Lower lobe of right lung (tissue), 2 donors: ENCODE results near the gene TTC23. TPM values are rescaled to one million over a fixed set of nuclear protein-coding genes. Genes with fewer than 3 reads are reported as not detected.

ENCODE experiments used
- ATAC-seq, 2 donors: fragments of 200-7000 bp; cut with Tn5 transposase; one replicate each; pipeline ENCODE4 v1.9.1; 2020 to 2022; ENCODE audit warnings: mild to moderate bottlenecking in 2 of 2, moderate library complexity in 2 of 2
- DNase-seq: peaks from one replicate; pipeline ENCODE4 v3.0.0-alpha.2; 2020
- H3K27ac ChIP-seq: fragments of 200-600 bp; one replicate; pipeline ENCODE4 v1.8.0; 2022
- H3K27me3 ChIP-seq: fragments of 200-600 bp; one replicate; pipeline ENCODE4 v1.8.0; 2022; ENCODE audit warnings: low read depth
- H3K36me3 ChIP-seq: fragments of 200-600 bp; one replicate; pipeline ENCODE4 v1.8.0; 2022; ENCODE audit warnings: mild to moderate bottlenecking
- H3K4me1 ChIP-seq: fragments of 200-600 bp; one replicate; pipeline ENCODE4 v1.8.0; 2022
- H3K4me3 ChIP-seq: fragments of 200-600 bp; one replicate; pipeline ENCODE4 v1.8.0; 2022; ENCODE audit warnings: mild to moderate bottlenecking
- H3K9me3 ChIP-seq: fragments of 200-600 bp; one replicate; pipeline ENCODE4 v1.8.0; 2022
- intact Hi-C: fragments of 100-400 bp; cut with DNase I; formaldehyde crosslinking; loops from one replicate; pipeline ENCODE4 v1.11.0; 2022
- total RNA-seq: library from RNA; stranded (reverse); fragmentation: NEBNext Ultra II Directional; extraction: Animal tissue kit (Norgen Biotek cat#: 25700); gene quantifications from one replicate; pipeline ENCODE4 v1.2.1, GENCODE V29; 2021
- TF ChIP-seq, protein P1 (sequence below): fragments of 200-600 bp; IDR thresholded peaks from one replicate; pipeline ENCODE4 v1.8.0; 2022; ENCODE audit warnings: antibody characterized with exemption, mild to moderate bottlenecking
- donor health status: DM: no; HTN: yes; CAD: no; lungs with severe emphysema.

TTC23 gene
- total RNA-seq, 1 donor from 2014 or later: 16.4 TPM

- Histone ChIP-seq H3K27me3 (no peaks in the 10 kb centered on the region), H3K4me1 (peaks cover 7% of the 10 kb centered on the region), H3K4me3 (no peak overlapping the region), H3K9me3 (no peaks in the 10 kb centered on the region), H3K27ac (no peak overlapping the region), H3K36me3 (peaks cover 9% of the 10 kb centered on the region)
- intact Hi-C loops: no loop called here
- TF ChIP-seq, protein P1, sequence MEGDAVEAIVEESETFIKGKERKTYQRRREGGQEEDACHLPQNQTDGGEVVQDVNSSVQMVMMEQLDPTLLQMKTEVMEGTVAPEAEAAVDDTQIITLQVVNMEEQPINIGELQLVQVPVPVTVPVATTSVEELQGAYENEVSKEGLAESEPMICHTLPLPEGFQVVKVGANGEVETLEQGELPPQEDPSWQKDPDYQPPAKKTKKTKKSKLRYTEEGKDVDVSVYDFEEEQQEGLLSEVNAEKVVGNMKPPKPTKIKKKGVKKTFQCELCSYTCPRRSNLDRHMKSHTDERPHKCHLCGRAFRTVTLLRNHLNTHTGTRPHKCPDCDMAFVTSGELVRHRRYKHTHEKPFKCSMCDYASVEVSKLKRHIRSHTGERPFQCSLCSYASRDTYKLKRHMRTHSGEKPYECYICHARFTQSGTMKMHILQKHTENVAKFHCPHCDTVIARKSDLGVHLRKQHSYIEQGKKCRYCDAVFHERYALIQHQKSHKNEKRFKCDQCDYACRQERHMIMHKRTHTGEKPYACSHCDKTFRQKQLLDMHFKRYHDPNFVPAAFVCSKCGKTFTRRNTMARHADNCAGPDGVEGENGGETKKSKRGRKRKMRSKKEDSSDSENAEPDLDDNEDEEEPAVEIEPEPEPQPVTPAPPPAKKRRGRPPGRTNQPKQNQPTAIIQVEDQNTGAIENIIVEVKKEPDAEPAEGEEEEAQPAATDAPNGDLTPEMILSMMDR: no peak
- ATAC-seq (no peak), DNase-seq (no peak)
These were observed 102.7 kb downstream of the TTC23 start for GRCh38 chr15:99146661-99147060.

GRCh38 chr15:99145778-99146177, 103.6 kb downstream of the TTC23 start:
- peaks cover 7% of the 10 kb centered on the region for H3K4me1 ChIP-seq
- ATAC-seq: no peak
- no peak for DNase-seq
- H3K27me3 ChIP-seq: no peaks in the 10 kb centered on the region
- no peak overlapping the region for H3K4me3 ChIP-seq
- peaks cover 9% of the 10 kb centered on the region for H3K36me3 ChIP-seq
- H3K27ac ChIP-seq: no peak overlapping the region
- intact Hi-C loops: no loop called here
- TF ChIP-seq, protein P1: no peak
- H3K9me3 ChIP-seq: no peaks in the 10 kb centered on the region

DNA sequence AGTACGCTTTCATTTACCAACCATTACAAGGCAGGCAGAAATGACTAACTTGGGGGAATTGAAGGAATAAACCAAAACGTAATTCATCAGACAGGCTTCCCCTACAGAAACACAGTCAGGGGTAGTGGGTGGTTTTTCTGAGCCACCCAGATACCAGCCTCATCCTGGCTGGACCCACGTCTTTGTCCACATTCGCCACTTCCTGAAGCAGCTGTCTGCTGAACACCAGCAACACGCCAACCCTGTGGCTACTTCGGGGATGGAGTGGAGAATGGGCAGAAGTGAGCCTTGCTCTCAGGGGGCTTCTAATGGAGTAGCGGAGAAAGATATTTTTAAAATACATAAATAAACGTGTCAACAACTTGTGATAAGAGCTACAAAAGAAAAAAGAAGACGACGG, 104.4 kb downstream of the TTC23 start:
- H3K27ac ChIP-seq: no peak overlapping the region
- H3K36me3 ChIP-seq: peaks cover 9% of the 10 kb centered on the region
- no peak for ATAC-seq
- no peaks in the 10 kb centered on the region for H3K9me3 ChIP-seq
- peaks cover 7% of the 10 kb centered on the region for H3K4me1 ChIP-seq
- no peak for DNase-seq
- TF ChIP-seq, protein P1: no peak
- intact Hi-C loops: no loop called here
- H3K27me3 ChIP-seq: no peaks in the 10 kb centered on the region
- H3K4me3 ChIP-seq: no peak overlapping the region

DNA sequence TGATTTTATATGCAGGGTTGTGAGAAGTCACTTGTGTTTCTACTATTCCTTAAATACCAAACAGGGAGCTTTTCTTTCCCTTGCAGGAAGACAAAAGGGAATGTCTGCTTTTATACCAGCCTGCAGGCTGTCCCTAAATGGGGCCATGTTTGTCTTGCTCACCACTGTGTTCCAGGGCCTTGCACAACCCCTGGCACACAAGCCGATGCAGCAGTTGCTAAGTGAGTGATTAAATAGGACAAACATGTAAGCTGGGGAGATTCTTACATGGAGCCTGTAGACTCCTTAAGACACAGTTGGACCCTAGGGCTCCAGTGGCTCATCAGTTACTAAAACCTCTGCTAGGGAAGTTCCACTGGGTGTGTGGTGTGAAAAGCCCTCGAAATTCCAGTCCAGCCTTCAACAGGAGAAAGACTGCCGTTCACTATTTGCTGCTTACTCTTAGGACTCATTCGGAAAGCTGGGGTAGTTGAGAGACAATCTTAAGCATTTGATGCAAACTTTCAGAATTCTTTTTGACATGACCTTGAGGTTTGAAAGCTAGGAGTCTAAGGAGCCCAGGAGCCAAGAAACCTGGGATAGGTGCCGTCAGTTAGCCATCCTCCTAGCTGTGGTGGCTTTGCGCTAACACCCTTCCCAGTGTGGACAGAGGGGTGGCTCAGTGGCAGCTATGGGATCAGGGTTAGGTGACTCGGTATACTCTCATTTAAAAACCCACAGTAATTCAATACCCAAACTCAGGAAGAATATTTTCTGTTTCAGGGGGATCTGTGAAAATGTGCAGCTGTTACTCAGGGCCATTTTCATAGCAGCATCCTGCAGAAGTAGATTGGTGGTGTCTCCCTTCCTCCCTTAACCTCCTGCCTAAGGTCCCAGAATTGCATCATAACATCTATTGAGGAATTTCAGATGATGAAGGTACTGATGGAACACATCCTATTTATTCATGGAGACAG, 105.4 kb downstream of the TTC23 start:
- Histone ChIP-seq H3K4me3 (no peak overlapping the region), H3K27me3 (no peaks in the 10 kb centered on the region), H3K27ac (no peak overlapping the region), H3K4me1 (peaks cover 7% of the 10 kb centered on the region), H3K9me3 (no peaks in the 10 kb centered on the region), H3K36me3 (peaks cover 15% of the 10 kb centered on the region)
- TF ChIP-seq, protein P1: no peak
- DNase-seq: no peak
- intact Hi-C loops: no loop called here
- ATAC-seq: peak; percentile 76 to 81

GRCh38 chr15:99143242-99143641, 106.1 kb downstream of the TTC23 start:
- no peak overlapping the region for H3K27ac ChIP-seq

More at GRCh38 chr15:99143242-99143641, 106.1 kb downstream of the TTC23 start:
- Histone ChIP-seq H3K4me3 (no peak overlapping the region), H3K36me3 (peaks cover 16% of the 10 kb centered on the region), H3K27me3 (no peaks in the 10 kb centered on the region), H3K9me3 (no peaks in the 10 kb centered on the region), H3K4me1 (peaks cover 7% of the 10 kb centered on the region)
- TF ChIP-seq, protein P1: no peak
- no peak for ATAC-seq
- DNase-seq: no peak
- intact Hi-C loops: no loop called here
